GM19452 (cell line): ENCODE data around the gene KLF6.
A peak's percentile ranks its signal among the peaks of the same experiment; 100 is the strongest.

Experiments used
- ATAC-seq: cut with Tn5 transposase; IDR thresholded peaks from one replicate; pipeline ENCODE4 v1.9.1; 2021; ENCODE audit not compliant: unreplicated experiment

The KLF6 gene

GRCh38 chr10:3812141-3812540 lies 27.1 kb upstream of the KLF6 start:
- ATAC-seq = no peak

- ATAC-seq = peak; percentile 73
Measured at GRCh38 chr10:3811291-3811870, 26.4 kb upstream of the KLF6 start.

GRCh38 chr10:3808689-3809199 lies 23.7 kb upstream of the KLF6 start:
- ATAC-seq = no peak

GRCh38 chr10:3807928-3808496 lies 23.0 kb upstream of the KLF6 start:
- no peak for ATAC-seq

GRCh38 chr10:3807211-3807927 lies 22.4 kb upstream of the KLF6 start:
- no peak for ATAC-seq

GRCh38 chr10:3806603-3807002 lies 21.6 kb upstream of the KLF6 start:
- ATAC-seq = no peak

- ATAC-seq = peak; percentile 38
Measured at GRCh38 chr10:3805791-3806461, 20.9 kb upstream of the KLF6 start.

- ATAC-seq = no peak
Measured at GRCh38 chr10:3805201-3805790, 20.3 kb upstream of the KLF6 start.

GRCh38 chr10:3803927-3804741 lies 19.1 kb upstream of the KLF6 start:
- ATAC-seq = no peak

- ATAC-seq = no peak
Measured at GRCh38 chr10:3803295-3803926, 18.4 kb upstream of the KLF6 start.

- ATAC-seq = no peak
Measured at GRCh38 chr10:3802526-3803265, 17.7 kb upstream of the KLF6 start.

- no peak for ATAC-seq
Measured at GRCh38 chr10:3801558-3802192, 16.7 kb upstream of the KLF6 start.

GRCh38 chr10:3800586-3800985 lies 15.6 kb upstream of the KLF6 start:
- no peak for ATAC-seq

GRCh38 chr10:3797750-3798149 lies 12.7 kb upstream of the KLF6 start:
- ATAC-seq = no peak

- ATAC-seq = no peak
Measured at GRCh38 chr10:3793553-3793952, 8.5 kb upstream of the KLF6 start.

- ATAC-seq = no peak
Measured at GRCh38 chr10:3792710-3793219, 7.8 kb upstream of the KLF6 start.

- ATAC-seq = no peak
Measured at GRCh38 chr10:3791974-3792633, 7.1 kb upstream of the KLF6 start.

- ATAC-seq = no peak
Measured at GRCh38 chr10:3790858-3791257, 5.8 kb upstream of the KLF6 start.
